ENCODE results near the gene TMED6.

The TMED6 gene

GRCh38 chr16:69351309-69352027, at the start of gene TMED6:
Gene TMED6, minus strand, starts transcription at chr16:69351786. Its CDS starts 33 bp downstream, at chr16:69351753.
- no peak for DNase-seq (ENCODE audit: low spot score)

- no peak for DNase-seq (ENCODE audit: low spot score)
Measured at GRCh38 chr16:69399361-69399760, 47.8 kb upstream of the TMED6 start.

- DNase-seq (ENCODE audit: low spot score) = peak; percentile 67
Measured at GRCh38 chr16:69397821-69398521, 46.4 kb upstream of the TMED6 start.

GRCh38 chr16:69396187-69397061, 44.8 kb upstream of the TMED6 start:
- DNase-seq (ENCODE audit: low spot score) = peak; percentile 66

- DNase-seq (ENCODE audit: low spot score) = no peak
Measured at GRCh38 chr16:69395859-69396186, 44.2 kb upstream of the TMED6 start.

- no peak for DNase-seq (ENCODE audit: low spot score)
Measured at GRCh38 chr16:69393898-69394849, 42.6 kb upstream of the TMED6 start.

- no peak for DNase-seq (ENCODE audit: low spot score)
Measured at GRCh38 chr16:69386596-69386995, 35.0 kb upstream of the TMED6 start.

- no peak for DNase-seq (ENCODE audit: low spot score)
Measured at GRCh38 chr16:69384974-69385373, 33.4 kb upstream of the TMED6 start.

- no peak for DNase-seq (ENCODE audit: low spot score)
Measured at GRCh38 chr16:69382421-69382820, 30.8 kb upstream of the TMED6 start.

GRCh38 chr16:69381231-69381630, 29.6 kb upstream of the TMED6 start:
- DNase-seq (ENCODE audit: low spot score) = no peak

- no peak for DNase-seq (ENCODE audit: low spot score)
Measured at GRCh38 chr16:69378760-69379159, 27.2 kb upstream of the TMED6 start.

GRCh38 chr16:69378036-69378435, 26.4 kb upstream of the TMED6 start:
- no peak for DNase-seq (ENCODE audit: low spot score)

- no peak for DNase-seq (ENCODE audit: low spot score)
Measured at GRCh38 chr16:69376393-69377059, 24.9 kb upstream of the TMED6 start.

GRCh38 chr16:69373019-69373418, 21.4 kb upstream of the TMED6 start:
- no peak for DNase-seq (ENCODE audit: low spot score)

GRCh38 chr16:69371564-69371963, 20.0 kb upstream of the TMED6 start:
- DNase-seq (ENCODE audit: low spot score) = no peak

GRCh38 chr16:69368866-69369265, 17.3 kb upstream of the TMED6 start:
- DNase-seq (ENCODE audit: low spot score) = no peak

GRCh38 chr16:69367980-69368379, 16.4 kb upstream of the TMED6 start:
- DNase-seq (ENCODE audit: low spot score) = no peak

- no peak for DNase-seq (ENCODE audit: low spot score)
Measured at GRCh38 chr16:69366431-69366830, 14.8 kb upstream of the TMED6 start.

GRCh38 chr16:69365901-69366300, 14.3 kb upstream of the TMED6 start:
- no peak for DNase-seq (ENCODE audit: low spot score)

- DNase-seq (ENCODE audit: low spot score) = no peak
Measured at GRCh38 chr16:69364088-69364487, 12.5 kb upstream of the TMED6 start.

GRCh38 chr16:69363281-69363717, 11.7 kb upstream of the TMED6 start:
- DNase-seq (ENCODE audit: low spot score) = no peak

Data from iPS-NIHi11 (cell line).